DND-41 (cell line): ENCODE measurements around the gene ACER2.
"Not testable (repeated sequence)": the region's sequence is repeated elsewhere in the genome, so short reads cannot be mapped to it uniquely, and the experiment has no call there.

ENCODE experiments used
- ATAC-seq: fragments of 200-7000 bp; cut with Tn5 transposase; 3 replicates; pipeline ENCODE4 v1.9.1; 2021; ENCODE audit warnings: low read depth; ENCODE audit not compliant: insufficient read depth
- DNase-seq: peaks from one replicate; pipeline ENCODE4 v3.0.0-alpha.2; 2020
- H2AFZ ChIP-seq: 2 replicates; pipeline ENCODE4 v1.6.0; 2012; ENCODE audit warnings: low read depth, low read length
- H3K27ac ChIP-seq: 2 replicates; pipeline ENCODE4 v1.5.1; 2012; ENCODE audit warnings: low read length, inconsistent platforms
- H3K27me3 ChIP-seq: fragments of 200-600 bp; sonication (generic); 2 replicates; pipeline ENCODE4 v1.6.0; 2012; ENCODE audit warnings: low read length, mild to moderate bottlenecking, inconsistent platforms; ENCODE audit not compliant: insufficient read depth, poor library complexity
- H3K36me3 ChIP-seq: 2 replicates; pipeline ENCODE4 v1.5.1; 2012; ENCODE audit warnings: low read length, inconsistent platforms; ENCODE audit not compliant: insufficient read depth
- H3K4me1 ChIP-seq: 2 replicates; pipeline ENCODE4 v1.5.1; 2012; ENCODE audit warnings: mild to moderate bottlenecking, low read length; ENCODE audit not compliant: insufficient read depth
- H3K4me2 ChIP-seq: 2 replicates; pipeline ENCODE4 v1.6.0; 2012; ENCODE audit warnings: mild to moderate bottlenecking, moderate library complexity, low read length, inconsistent platforms; ENCODE audit not compliant: insufficient read depth
- H3K4me3 ChIP-seq, 2 experiments: fragments of 200-600 bp in 1 of 2; shearing (Covaris generic) in 1 of 2; 2 replicates each; pipeline ENCODE4 v1.5.1; 2012 to 2016; ENCODE audit warnings: inconsistent platforms in 2 of 2, low read length in 2 of 2, mild to moderate bottlenecking in 2 of 2, low read depth in 1 of 2, moderate library complexity in 1 of 2
- H3K79me2 ChIP-seq: 2 replicates; pipeline ENCODE4 v1.6.0; 2012; ENCODE audit warnings: low read length, inconsistent platforms; ENCODE audit not compliant: insufficient read depth
- H3K9ac ChIP-seq: 2 replicates; pipeline ENCODE4 v1.6.0; 2012; ENCODE audit warnings: low read depth, mild to moderate bottlenecking, inconsistent platforms, low read length, moderate library complexity
- H3K9me3 ChIP-seq: 2 replicates; pipeline ENCODE4 v1.5.1; 2012; ENCODE audit warnings: low read length, moderate library complexity, mild to moderate bottlenecking, inconsistent platforms; ENCODE audit not compliant: insufficient read depth, severe bottlenecking
- H4K20me1 ChIP-seq: 2 replicates; pipeline ENCODE4 v1.6.0; 2012; ENCODE audit warnings: low read length; ENCODE audit not compliant: insufficient read depth
- CTCF ChIP-seq: IDR thresholded peaks from 2 replicates; pipeline ENCODE4 v1.5.1; 2012; ENCODE audit warnings: borderline replicate concordance, low read length, moderate library complexity, mild to moderate bottlenecking; ENCODE audit not compliant: poor library complexity, severe bottlenecking; ENCODE audit errors: extremely low read depth
- EZH2 ChIP-seq: IDR thresholded peaks from 3 replicates; pipeline ENCODE4 v1.6.1; 2012; ENCODE audit warnings: borderline replicate concordance, low read depth, mild to moderate bottlenecking, moderate library complexity, low read length, inconsistent platforms; ENCODE audit not compliant: severe bottlenecking

The ACER2 gene

DNA sequence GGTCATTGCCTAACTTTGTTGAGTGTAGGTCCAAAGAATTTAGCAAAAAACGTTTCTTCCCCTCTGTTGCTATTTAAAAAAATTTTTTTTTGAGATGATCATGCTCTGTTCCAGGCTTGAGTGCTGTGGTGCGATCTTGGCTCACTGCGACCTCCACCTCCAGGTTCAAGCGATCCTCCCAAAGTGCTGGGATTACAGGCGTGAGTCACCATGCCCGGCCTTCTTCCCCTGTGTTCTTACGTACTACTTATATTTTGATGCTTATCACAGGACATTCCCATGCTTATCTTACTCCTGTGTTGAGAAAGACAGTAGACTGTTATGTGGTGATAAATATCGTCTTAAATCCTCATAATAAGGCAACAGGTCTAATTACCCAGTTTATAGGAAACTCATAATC lies 2.5 kb downstream of the ACER2 start:
- Histone ChIP-seq H4K20me1 (no peaks in the 10 kb centered on the region), H3K4me2 (no peak overlapping the region), H3K9ac (no peak overlapping the region), H3K79me2 (no peaks in the 10 kb centered on the region), H3K4me3 (no peak overlapping the region), H3K9me3 (no peaks in the 10 kb centered on the region), H3K4me1 (peaks cover 20% of the 10 kb centered on the region), H3K27me3 (no peaks in the 10 kb centered on the region), H3K27ac (no peak overlapping the region), H2AFZ (no peak overlapping the region), H3K36me3 (no peaks in the 10 kb centered on the region)
- DNase-seq = no peak
- no peak for TF ChIP-seq CTCF
- TF ChIP-seq EZH2 = no peak
- no peak for ATAC-seq

GRCh38 chr9:19413456-19413855 lies 4.6 kb downstream of the ACER2 start:
- not testable (repeated sequence) for H2AFZ ChIP-seq, H3K4me2 ChIP-seq, H3K27me3 ChIP-seq, H3K9ac ChIP-seq, H3K79me2 ChIP-seq, H4K20me1 ChIP-seq, DNase-seq, H3K9me3 ChIP-seq, H3K27ac ChIP-seq, ATAC-seq, H3K4me3 ChIP-seq, H3K36me3 ChIP-seq
- H3K4me1 ChIP-seq = peaks cover 16% of the 10 kb centered on the region

GRCh38 chr9:19416143-19416542 lies 7.3 kb downstream of the ACER2 start:
- Histone ChIP-seq H3K27me3 (no peaks in the 10 kb centered on the region), H3K9ac (no peak overlapping the region), H3K27ac (no peak overlapping the region), H3K9me3 (no peaks in the 10 kb centered on the region), H2AFZ (no peak overlapping the region), H3K79me2 (no peaks in the 10 kb centered on the region), H3K36me3 (no peaks in the 10 kb centered on the region), H3K4me2 (no peak overlapping the region), H3K4me1 (no peaks in the 10 kb centered on the region), H4K20me1 (no peaks in the 10 kb centered on the region), H3K4me3 (no peak overlapping the region)
- TF ChIP-seq CTCF = no peak
- TF ChIP-seq EZH2 = no peak
- ATAC-seq = no peak
- no peak for DNase-seq

- ATAC-seq = no peak
- Histone ChIP-seq H3K4me2 (no peak overlapping the region), H3K9ac (no peak overlapping the region), H3K36me3 (no peaks in the 10 kb centered on the region), H3K9me3 (no peaks in the 10 kb centered on the region), H4K20me1 (no peaks in the 10 kb centered on the region), H3K27me3 (no peaks in the 10 kb centered on the region), H3K79me2 (no peaks in the 10 kb centered on the region), H2AFZ (no peak overlapping the region), H3K27ac (no peak overlapping the region), H3K4me3 (no peak overlapping the region), H3K4me1 (no peaks in the 10 kb centered on the region)
- TF ChIP-seq CTCF (no peak), EZH2 (no peak)
- no peak for DNase-seq
Measured at GRCh38 chr9:19420877-19421276, 12.1 kb downstream of the ACER2 start.
